ENCODE measurements around the gene GALNT2. TPM values are rescaled to one million over a fixed set of nuclear protein-coding genes. Genes with fewer than 3 reads are reported as not detected.

The GALNT2 gene
- polyA plus RNA-seq, 3 donors = 19.6 to 25.6 (median 23.4) TPM

DNA sequence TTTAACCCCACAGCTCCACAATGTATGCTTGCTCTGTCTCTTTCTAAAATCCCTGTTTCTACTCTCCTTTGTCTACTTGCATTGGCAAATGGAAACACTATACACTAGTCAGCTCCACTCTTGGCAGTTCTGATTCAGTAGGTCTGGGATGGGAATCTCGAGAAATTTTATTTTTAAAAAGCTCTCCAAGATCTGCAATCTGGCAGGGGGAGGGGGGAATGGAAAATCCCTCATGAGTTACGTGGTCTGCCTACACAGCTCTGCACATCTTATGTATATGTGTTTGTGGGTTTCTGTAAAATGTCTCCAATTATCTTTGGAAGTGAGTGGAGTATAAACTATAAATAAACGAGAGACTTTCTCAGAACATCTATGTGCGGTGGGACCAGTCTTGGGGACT is 9.9 kb upstream of the GALNT2 start:
- Histone ChIP-seq H4K20me1 (ENCODE audit: insufficient read depth, low read length) (no peaks in the 10 kb centered on the region), H3K9me3 (replicated peaks in 1 of 2; ENCODE audit: control insufficient read depth in 1 of 2, insufficient read depth in 1 of 2, low read length in 2 of 2) (no peaks in the 10 kb centered on the region), H3K27ac (ENCODE audit: low read depth in 1 of 2, low read length in 2 of 2) (no peak overlapping the region), H2AFZ (ENCODE audit: insufficient read depth, low read depth, low read length, poor library complexity, severe bottlenecking) (no peak overlapping the region), H3K27me3 (ENCODE audit: control insufficient read depth in 2 of 2, insufficient read depth in 2 of 2, low read length in 2 of 2) (no peaks in the 10 kb centered on the region), H3K36me3 (replicated peaks in 1 of 2; ENCODE audit: control insufficient read depth in 1 of 2, insufficient read depth in 2 of 2, low read length in 2 of 2) (no peaks in the 10 kb centered on the region), H3K4me2 (replicated peaks; ENCODE audit: extremely low read depth, low read length, poor library complexity, severe bottlenecking) (no peak overlapping the region), H3K79me2 (ENCODE audit: insufficient read depth, low read length) (no peaks in the 10 kb centered on the region), H3K9ac (ENCODE audit: insufficient read depth, low read length, poor library complexity, severe bottlenecking) (no peak overlapping the region), H3K4me3 (replicated peaks in 1 of 3; ENCODE audit: low read depth in 2 of 3, low read length in 3 of 3) (no peak overlapping the region), H3K4me1 (ENCODE audit: control insufficient read depth in 1 of 2, insufficient read depth in 2 of 2, low read length in 2 of 2) (no peaks in the 10 kb centered on the region)
- WGBS (ENCODE audit: insufficient coverage) = 94% methylated on average over 2 of the region's 4 CpGs
- Mint-ChIP-seq H3K27ac (no peak overlapping the region), H3K4me3 (no peak overlapping the region), H3K9me3 (peaks cover 0 to 7% (median 3%) of the 10 kb centered on the region in 7 donors), H3K27me3 (ENCODE audit: low read depth in 3 of 3) (peaks cover 1 to 7% (median 2%) of the 10 kb centered on the region in 3 donors), H3K4me1 (peaks cover 7% of the 10 kb centered on the region), H3K36me3 (no peaks in the 10 kb centered on the region)
- no peak for DNase-seq
- TF ChIP-seq, protein P1, sequence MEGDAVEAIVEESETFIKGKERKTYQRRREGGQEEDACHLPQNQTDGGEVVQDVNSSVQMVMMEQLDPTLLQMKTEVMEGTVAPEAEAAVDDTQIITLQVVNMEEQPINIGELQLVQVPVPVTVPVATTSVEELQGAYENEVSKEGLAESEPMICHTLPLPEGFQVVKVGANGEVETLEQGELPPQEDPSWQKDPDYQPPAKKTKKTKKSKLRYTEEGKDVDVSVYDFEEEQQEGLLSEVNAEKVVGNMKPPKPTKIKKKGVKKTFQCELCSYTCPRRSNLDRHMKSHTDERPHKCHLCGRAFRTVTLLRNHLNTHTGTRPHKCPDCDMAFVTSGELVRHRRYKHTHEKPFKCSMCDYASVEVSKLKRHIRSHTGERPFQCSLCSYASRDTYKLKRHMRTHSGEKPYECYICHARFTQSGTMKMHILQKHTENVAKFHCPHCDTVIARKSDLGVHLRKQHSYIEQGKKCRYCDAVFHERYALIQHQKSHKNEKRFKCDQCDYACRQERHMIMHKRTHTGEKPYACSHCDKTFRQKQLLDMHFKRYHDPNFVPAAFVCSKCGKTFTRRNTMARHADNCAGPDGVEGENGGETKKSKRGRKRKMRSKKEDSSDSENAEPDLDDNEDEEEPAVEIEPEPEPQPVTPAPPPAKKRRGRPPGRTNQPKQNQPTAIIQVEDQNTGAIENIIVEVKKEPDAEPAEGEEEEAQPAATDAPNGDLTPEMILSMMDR (IDR thresholded peaks at IDR 0.05) = no peak
- intact Hi-C loops (cut with micrococcal nuclease) = no loop called here

DNA sequence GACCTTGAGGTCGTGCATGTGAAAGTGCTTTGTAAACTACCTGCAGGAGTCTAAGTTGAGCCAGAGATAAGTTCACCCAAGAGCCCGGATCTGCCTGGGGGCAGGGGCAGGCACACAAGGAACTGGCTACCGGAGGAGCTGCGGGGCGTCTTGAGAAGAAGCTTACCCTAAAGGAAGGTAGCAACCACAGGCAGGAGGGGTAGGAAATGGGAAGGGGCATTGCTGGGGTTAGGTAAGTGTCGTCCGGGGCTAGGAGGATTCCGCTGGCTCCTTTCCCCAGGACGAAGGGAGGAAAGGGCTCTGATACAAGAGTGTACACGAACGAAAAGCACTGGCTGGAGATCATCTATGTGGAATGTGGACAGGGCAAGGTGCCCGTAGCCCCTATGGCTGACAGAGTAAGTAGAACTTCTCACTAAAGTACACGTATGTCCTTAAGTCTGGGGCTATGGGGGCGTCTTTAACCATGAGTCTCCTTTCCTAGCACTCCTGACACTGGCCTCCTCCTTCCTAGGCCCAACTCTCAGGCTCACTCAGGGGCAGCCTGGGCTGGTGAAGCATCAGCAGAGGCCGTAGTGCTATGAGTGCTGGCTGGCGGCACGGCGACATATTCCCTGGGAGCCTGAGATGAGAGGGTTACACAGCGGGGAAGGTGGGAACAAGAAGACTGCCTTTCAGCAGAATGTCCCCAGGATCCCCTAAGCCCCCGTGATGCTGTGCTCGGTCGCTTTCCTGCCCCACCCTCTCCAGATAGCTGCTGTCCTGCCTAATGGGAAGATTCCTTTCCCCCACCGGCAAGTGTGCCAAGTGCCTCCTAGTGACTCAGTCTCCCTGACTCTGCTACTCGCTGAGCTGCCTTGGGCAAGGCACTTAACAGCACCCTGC is 9.1 kb upstream of the GALNT2 start:
- peaks cover 0 to 7% (median 2%) of the 10 kb centered on the region in 3 donors for H3K27me3 Mint-ChIP-seq (ENCODE audit: low read depth in 3 of 3)

More for the DNA sequence above, 9.1 kb upstream of the GALNT2 start:
- H3K36me3 Mint-ChIP-seq = no peaks in the 10 kb centered on the region
- no peaks in the 10 kb centered on the region for H3K27me3 ChIP-seq (ENCODE audit: control insufficient read depth in 2 of 2, insufficient read depth in 2 of 2, low read length in 2 of 2)
- H3K4me3 Mint-ChIP-seq = no peak overlapping the region
- no peak overlapping the region for H3K9ac ChIP-seq (ENCODE audit: insufficient read depth, low read length, poor library complexity, severe bottlenecking)
- DNase-seq = no peak
- no peaks in the 10 kb centered on the region for H3K79me2 ChIP-seq (ENCODE audit: insufficient read depth, low read length)
- no peak overlapping the region for H3K4me2 ChIP-seq (replicated peaks; ENCODE audit: extremely low read depth, low read length, poor library complexity, severe bottlenecking)
- no peaks in the 10 kb centered on the region for H3K9me3 ChIP-seq (replicated peaks in 1 of 2; ENCODE audit: control insufficient read depth in 1 of 2, insufficient read depth in 1 of 2, low read length in 2 of 2)
- TF ChIP-seq, protein P1 (IDR thresholded peaks at IDR 0.05) = no peak
- H3K4me1 ChIP-seq (ENCODE audit: control insufficient read depth in 1 of 2, insufficient read depth in 2 of 2, low read length in 2 of 2) = no peaks in the 10 kb centered on the region
- H3K9me3 Mint-ChIP-seq = peaks cover 2 to 11% (median 5%) of the 10 kb centered on the region in 7 donors
- no peak overlapping the region for H2AFZ ChIP-seq (ENCODE audit: insufficient read depth, low read depth, low read length, poor library complexity, severe bottlenecking)
- H3K4me3 ChIP-seq (replicated peaks in 1 of 3; ENCODE audit: low read depth in 2 of 3, low read length in 3 of 3) = no peak overlapping the region
- WGBS (ENCODE audit: insufficient coverage) = 94% methylated on average over 17 of the region's 24 CpGs
- H3K27ac Mint-ChIP-seq = peak overlapping the region in 1 of 7 donors; percentile 22
- H3K27ac ChIP-seq (ENCODE audit: low read depth in 1 of 2, low read length in 2 of 2) = no peak overlapping the region
- no peaks in the 10 kb centered on the region for H4K20me1 ChIP-seq (ENCODE audit: insufficient read depth, low read length)
- H3K4me1 Mint-ChIP-seq = peaks cover 7% of the 10 kb centered on the region
- no peaks in the 10 kb centered on the region for H3K36me3 ChIP-seq (replicated peaks in 1 of 2; ENCODE audit: control insufficient read depth in 1 of 2, insufficient read depth in 2 of 2, low read length in 2 of 2)
- intact Hi-C loops (cut with micrococcal nuclease) = no loop called here

All from CD14-positive monocyte (primary cell).